OCI-LY1 (cell line): Measurements from ENCODE around the gene ME1.

Source experiments
- EZH2 ChIP-seq: fragments of 200-600 bp; sonication (generic), shearing (Covaris generic); IDR thresholded peaks from 2 replicates; pipeline ENCODE4 v1.8.0; 2017; ENCODE audit warnings: borderline replicate concordance, mixed run types, mild to moderate bottlenecking, antibody characterized with exemption, low read length, moderate library complexity, mixed read lengths
- TF ChIP-seq, protein P1 (sequence below): fragments of 200-600 bp; sonication (generic), shearing (Covaris generic); IDR thresholded peaks from 2 replicates; pipeline ENCODE4 v1.5.1; 2017; ENCODE audit warnings: mild to moderate bottlenecking, antibody characterized with exemption, low read length, moderate library complexity, mixed read lengths

DNA sequence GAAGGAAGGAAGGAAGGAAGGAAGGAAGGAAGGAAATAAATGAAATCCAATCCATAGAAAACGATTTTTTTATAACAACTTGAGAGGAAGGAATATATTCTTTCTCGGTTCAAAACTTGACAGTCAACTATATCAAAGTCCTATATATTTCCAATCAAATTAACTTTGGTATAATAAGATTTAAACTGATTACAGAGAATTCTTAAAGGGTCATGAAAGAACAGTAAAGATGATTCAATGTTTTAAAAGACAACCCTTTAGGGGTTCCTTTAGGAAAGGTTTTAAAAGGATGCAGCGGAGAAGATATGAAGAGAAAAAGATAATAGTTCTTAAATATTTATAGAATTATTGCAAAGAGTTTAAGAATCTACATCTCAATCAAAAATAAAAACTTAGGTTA is 61.2 kb downstream of the ME1 start:
- TF ChIP-seq, protein P1, sequence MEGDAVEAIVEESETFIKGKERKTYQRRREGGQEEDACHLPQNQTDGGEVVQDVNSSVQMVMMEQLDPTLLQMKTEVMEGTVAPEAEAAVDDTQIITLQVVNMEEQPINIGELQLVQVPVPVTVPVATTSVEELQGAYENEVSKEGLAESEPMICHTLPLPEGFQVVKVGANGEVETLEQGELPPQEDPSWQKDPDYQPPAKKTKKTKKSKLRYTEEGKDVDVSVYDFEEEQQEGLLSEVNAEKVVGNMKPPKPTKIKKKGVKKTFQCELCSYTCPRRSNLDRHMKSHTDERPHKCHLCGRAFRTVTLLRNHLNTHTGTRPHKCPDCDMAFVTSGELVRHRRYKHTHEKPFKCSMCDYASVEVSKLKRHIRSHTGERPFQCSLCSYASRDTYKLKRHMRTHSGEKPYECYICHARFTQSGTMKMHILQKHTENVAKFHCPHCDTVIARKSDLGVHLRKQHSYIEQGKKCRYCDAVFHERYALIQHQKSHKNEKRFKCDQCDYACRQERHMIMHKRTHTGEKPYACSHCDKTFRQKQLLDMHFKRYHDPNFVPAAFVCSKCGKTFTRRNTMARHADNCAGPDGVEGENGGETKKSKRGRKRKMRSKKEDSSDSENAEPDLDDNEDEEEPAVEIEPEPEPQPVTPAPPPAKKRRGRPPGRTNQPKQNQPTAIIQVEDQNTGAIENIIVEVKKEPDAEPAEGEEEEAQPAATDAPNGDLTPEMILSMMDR: no peak
- TF ChIP-seq EZH2: no peak
